HG03520 (cell line): ENCODE data around the gene TNNI2.

ENCODE experiments used
- ATAC-seq: cut with Tn5 transposase; IDR thresholded peaks from one replicate; pipeline ENCODE4 v1.9.1; 2021; ENCODE audit warnings: mild to moderate bottlenecking, moderate library complexity; ENCODE audit not compliant: unreplicated experiment

Gene TNNI2

GRCh38 chr11:1832211-1832919 is 6.4 kb upstream of the TNNI2 start:
- no peak for ATAC-seq

GRCh38 chr11:1832920-1833295 is 5.9 kb upstream of the TNNI2 start:
- no peak for ATAC-seq

- ATAC-seq, result no peak
Measured at GRCh38 chr11:1834062-1834610, 4.6 kb upstream of the TNNI2 start.

- no peak for ATAC-seq
Measured at GRCh38 chr11:1834779-1835670, 3.8 kb upstream of the TNNI2 start, which contains the start of gene SYT8. Gene SYT8 (plus strand): TSS chr11:1834990. CDS start chr11:1835106, 116 bp downstream.

- ATAC-seq, result no peak
Measured at GRCh38 chr11:1835671-1836010, 3.1 kb upstream of the TNNI2 start.

GRCh38 chr11:1836011-1836945 is 2.5 kb upstream of the TNNI2 start:
- ATAC-seq, result no peak

- ATAC-seq, result no peak
Measured at GRCh38 chr11:1837171-1838076, 1.4 kb upstream of the TNNI2 start.

GRCh38 chr11:1838077-1838425 is 730 bp upstream of the TNNI2 start:
- ATAC-seq, result no peak

- no peak for ATAC-seq
Measured at GRCh38 chr11:1839204-1839923, 583 bp downstream of the TNNI2 start.

- ATAC-seq, result no peak
Measured at GRCh38 chr11:1839924-1840779, 1.4 kb downstream of the TNNI2 start.

- ATAC-seq, result no peak
Measured at GRCh38 chr11:1840780-1841480, 2.1 kb downstream of the TNNI2 start.

- ATAC-seq, result no peak
Measured at GRCh38 chr11:1841511-1842148, 2.8 kb downstream of the TNNI2 start.

- no peak for ATAC-seq
Measured at GRCh38 chr11:1842149-1843097, 3.6 kb downstream of the TNNI2 start.

- no peak for ATAC-seq
Measured at GRCh38 chr11:1843098-1843473, 4.3 kb downstream of the TNNI2 start.

GRCh38 chr11:1843796-1844195 is 5.0 kb downstream of the TNNI2 start:
- no peak for ATAC-seq
